Suppressor macrophage (primary cell): ENCODE data around the gene VENTX.
A peak's percentile ranks its signal among the peaks of the same experiment; 100 is the strongest.

Experiments
- DNase-seq, 4 experiments: peaks; one replicate each; pipeline ENCODE4 v3.0.0-alpha.2; 2020 to 2022

The VENTX gene

DNA sequence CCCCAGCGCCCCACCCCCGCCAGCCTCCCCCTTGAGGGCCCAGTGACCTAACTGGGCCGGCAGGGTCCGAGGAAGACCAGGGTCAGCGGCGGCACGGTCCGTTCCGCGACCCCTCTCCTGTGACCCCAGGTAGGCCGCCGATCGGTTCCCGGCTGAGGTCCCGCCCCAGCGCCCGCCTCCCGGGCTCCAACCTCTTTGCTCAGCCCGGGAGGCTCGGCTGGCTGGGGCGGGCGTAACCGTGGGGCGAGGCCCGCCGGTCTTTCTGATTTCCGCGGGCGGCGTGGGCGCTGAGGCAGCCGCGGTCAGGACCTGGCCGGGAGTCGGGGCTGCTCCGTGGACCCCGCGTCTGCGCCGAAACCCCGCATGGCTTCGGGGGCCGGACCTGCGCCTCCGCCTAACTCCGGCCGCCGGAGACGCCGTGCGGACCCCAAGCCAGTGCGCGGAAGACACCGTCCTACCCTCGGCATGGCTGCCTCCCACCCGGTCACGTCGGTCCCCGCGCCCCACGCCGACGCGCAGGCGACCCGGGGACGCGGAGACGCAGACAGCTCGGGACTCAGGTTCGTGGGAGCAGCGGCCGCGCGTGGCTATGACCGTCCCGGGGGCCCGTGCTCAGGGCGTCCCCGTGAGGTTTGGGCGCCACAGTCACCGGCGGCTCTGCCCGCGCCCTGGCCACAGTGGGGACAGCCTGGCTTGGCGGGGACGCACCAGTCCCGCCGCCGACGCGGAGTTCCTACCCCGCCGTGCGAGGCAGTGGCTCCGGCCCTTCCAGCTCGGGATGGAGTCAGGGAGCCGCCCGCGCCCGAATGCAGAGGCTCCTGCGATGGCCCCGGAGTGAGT is 1.0 kb upstream of the VENTX start:
- DNase-seq: peak in 2 of 4 experiments; percentile 46 to 57

DNA sequence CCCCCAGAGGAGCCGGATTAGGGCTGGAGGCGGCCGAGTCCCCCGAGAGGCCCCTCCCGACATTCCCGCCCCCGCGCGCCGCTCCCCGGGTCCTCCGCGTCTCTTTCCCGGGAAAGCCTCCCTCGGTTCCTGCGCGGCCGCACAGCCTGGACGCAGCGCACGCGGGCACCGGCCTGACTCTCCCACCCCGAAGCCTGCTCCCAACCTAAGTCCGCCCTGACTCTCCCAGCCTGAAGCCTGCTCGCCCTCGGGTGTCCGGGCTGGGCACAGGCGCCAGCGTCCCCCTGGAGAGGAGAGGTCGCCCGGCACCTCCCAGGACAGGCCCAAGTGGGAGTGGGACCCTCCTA is 441 bp upstream of the VENTX start:
- no peak for DNase-seq

DNA sequence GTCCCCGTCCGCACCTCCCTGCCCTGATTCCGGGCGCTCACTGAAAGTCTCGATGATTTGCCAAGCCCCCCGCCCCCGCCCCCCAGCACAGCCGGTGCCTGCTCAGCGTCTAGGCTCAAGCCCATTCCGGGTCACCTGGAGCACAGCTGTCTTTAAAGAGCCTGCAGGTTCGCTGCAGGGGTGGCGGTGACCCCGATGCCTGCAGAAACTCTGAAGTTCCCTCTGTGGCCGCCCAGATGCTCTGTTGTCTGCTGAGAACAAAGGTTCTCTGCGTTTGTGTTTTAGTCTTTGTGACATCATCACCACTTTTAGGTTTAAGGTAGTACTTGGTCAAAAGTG is 780 bp downstream of the VENTX start:
- no peak for DNase-seq

- DNase-seq: no peak
Observed at GRCh38 chr10:133239990-133240389, 2.3 kb downstream of the VENTX start.

- DNase-seq: peak in 1 of 4 experiments; percentile 18
Observed at GRCh38 chr10:133241501-133242205, 4.0 kb downstream of the VENTX start.

DNA sequence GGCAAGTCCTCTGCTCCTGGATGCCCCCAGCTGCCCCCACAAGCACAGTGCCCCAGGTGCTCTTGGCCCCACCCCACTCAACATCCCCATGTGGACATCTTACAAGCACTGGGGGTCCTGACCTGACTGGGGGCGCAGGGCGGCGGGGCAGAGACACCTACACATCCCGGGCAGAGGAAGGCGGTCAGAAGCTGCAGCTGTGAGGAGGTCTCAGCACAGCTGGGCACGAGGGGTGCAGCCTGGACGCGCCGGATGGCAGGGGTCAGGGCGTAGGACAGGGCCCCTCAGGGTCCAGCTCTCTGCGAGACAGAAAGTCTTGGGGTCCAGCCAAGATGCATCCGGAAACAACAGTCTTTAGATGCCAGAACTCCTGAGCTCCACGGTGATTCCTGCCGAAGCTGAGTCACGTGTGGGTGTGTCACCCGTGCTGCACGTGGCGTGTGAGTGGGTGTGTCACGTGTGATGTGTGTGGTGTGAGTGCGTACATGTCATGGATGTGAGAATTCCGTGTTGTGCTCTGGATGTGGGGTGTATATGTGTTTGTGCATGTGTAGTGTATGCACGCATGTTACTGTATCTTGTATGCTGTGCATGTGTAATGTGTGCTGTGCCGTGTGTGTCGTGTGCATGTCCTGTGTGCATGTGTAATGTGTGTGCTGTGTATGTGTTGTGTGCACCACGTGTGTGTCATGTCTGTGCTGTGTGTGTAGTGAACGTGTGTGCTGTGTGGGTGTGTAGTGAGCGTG is 5.1 kb downstream of the VENTX start:
- DNase-seq: no peak

GRCh38 chr10:133243593-133243992 is 5.9 kb downstream of the VENTX start:
- DNase-seq: no peak

DNA sequence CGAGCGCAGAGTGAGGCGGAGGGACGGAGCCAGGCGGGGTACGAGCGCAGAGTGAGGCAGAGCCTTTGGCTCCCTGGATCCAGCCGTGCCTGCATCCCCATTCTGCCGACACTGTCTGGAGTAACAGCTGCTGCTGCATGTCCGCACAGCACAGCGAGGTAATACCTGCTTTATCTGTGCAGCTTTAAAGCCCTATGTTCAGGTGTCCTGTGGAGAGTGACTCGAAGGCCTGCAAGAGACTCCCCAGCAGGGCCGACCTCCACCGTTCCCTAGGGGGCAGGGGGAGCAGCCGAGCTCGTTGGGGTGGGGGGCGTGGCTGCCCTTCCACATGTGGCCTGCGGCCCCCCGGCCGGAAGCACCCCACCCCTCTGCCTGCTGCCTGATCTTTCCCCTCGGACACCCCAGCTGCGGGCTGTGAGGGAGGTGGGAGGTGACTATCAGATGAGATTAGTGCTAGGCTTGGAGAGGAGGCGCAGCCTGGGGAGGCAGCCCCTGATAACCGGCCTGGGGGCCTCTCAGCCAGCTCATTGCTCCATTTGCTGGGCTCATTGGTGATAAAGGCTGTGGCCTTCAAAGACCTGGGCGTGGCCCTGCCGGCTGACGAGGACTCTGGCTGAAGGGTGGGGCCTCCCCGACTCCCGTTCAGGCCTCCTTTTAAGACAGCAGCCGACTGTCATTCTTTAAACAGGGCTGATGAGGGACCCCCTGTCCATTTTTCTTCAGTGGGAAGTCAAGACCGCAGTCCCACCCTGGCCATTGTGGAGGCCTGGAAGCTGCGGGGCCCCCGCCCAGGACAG is 8.0 kb downstream of the VENTX start:
- no peak for DNase-seq

GRCh38 chr10:133246236-133246626 is 8.6 kb downstream of the VENTX start:
- no peak for DNase-seq

GRCh38 chr10:133247681-133248333 is 10.2 kb downstream of the VENTX start:
- no peak for DNase-seq

DNA sequence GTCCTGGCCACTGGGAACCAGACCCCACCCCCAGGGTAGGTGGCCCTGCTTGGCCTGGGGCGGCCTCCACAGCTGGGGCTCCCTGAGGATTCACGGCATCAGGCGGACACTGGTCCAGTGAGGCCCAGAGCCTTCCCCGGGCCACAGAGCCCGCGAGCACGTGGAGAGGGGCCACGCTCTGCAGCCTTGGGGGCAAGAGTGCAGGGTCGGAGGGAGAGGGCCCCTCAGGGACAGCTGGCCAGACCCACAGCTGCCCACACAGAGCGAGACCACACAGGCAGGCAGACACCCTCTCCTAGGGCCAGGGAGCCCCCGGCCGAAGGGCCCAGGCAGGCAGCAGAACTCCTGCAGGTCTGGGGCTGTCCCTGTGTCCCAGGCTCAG is 10.7 kb downstream of the VENTX start:
- no peak for DNase-seq

GRCh38 chr10:133249094-133249780 is 11.6 kb downstream of the VENTX start:
- no peak for DNase-seq

DNA sequence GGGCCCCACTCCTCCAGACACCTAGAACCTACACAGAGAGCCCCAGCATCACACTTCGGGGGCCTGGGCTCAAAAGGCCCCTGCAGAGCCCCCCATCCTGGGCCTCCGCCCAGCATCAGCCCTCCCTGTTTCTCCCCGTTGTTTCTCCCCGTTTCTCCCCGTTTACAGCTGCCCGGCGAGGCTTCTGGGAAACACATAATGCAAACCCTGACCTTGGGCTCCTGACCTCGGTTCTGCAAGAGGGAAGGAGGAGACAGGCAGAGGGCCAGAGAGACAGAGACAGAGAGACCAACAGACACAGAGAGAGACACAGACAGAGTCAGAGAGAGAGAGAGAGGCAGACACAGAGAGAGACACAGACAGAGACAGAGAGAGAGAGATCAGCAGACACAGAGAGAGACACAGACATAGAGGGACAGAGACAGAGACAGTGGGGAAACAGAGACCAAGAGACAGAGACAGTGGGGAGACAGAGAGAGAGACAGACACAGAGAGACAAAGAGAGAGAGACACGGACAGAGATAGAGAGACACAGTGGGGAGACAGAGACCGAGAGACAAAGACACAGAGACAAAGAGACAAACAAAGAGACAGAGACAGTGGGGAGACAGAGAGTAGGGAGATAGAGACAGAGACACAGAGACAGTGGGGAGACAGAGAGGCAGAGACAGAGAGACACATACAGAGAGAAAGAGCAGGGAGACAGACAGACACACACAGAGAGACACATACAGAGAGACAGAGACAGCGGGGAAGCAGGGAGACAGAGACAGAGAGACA is 12.5 kb downstream of the VENTX start:
- DNase-seq: no peak

- no peak for DNase-seq
Observed at GRCh38 chr10:133251388-133252222, 13.9 kb downstream of the VENTX start.

DNA sequence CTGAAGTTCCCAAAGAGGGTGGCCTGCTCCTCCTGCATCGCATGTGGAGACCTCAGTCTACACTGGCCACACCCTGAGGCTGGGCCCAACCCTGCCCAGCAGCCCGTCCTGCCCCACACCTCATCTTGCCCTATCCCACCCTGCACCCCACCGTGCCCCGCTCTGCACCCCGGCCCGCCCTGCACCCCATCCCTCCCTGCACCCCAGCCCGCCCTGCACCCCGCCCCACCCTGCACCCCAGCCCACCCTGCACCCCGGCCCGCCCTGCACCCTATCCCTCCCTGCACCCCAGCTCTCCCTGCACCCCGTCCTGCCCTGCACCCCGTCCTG is 14.5 kb downstream of the VENTX start:
- DNase-seq: no peak

DNA sequence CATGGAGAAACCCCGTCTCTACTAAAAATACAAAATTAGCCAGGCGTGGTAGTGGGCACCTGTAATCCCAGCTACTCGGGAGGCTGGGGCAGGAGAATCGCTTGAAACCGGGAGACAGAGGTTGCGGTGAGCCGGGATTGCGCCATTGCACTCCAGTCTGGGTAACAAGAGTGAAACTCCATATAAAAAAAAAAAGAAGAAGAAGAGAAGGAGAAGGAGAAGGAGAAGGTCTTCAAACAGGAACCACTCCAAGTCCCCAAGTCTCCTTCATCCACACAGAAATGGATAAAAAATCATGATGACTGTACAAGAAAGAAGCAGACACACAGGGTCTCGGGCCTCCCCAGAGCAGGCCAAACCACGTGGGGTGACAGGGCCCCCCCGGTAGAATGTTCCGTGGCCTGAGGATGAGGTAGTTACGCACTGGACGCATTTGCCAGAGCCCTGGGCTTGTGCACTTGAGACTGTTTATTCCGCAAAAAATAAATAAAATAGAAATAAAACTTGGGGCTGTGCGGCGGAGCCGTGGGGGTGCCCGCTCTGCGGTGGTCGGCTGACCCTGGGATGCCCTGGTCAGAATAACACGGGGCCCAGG is 15.8 kb downstream of the VENTX start:
- peak in 3 of 4 experiments; percentile 56 to 69 (median 66) for DNase-seq

- DNase-seq: no peak
Observed at GRCh38 chr10:133254421-133255120, 16.9 kb downstream of the VENTX start.

GRCh38 chr10:133255323-133255722 is 17.7 kb downstream of the VENTX start:
- DNase-seq: no peak
